Gastrocnemius medialis (tissue), 4 donors: ENCODE results near the gene MAN1C1.

Experiments used
- CTCF ChIP-seq, 5 experiments: fragments of 450-650 bp in 3 of 5; fragments of 200-600 bp in 2 of 5; sonication (generic) in 2 of 5; IDR thresholded peaks in 4 of 5; conservative IDR thresholded peaks in 1 of 5; 1 replicate in 4 of 5; 2 replicates in 1 of 5; pipeline ENCODE4 v1.5.1; 2016 to 2019; ENCODE audit warnings: antibody characterized with exemption in 5 of 5, mild to moderate bottlenecking in 3 of 5, moderate library complexity in 3 of 5
- POLR2A ChIP-seq, 2 donors: fragments of 450-650 bp; IDR thresholded peaks; one replicate each; pipeline ENCODE4 v1.6.1; 2017; ENCODE audit warnings: antibody characterized with exemption in 2 of 2, mild to moderate bottlenecking in 2 of 2, moderate library complexity in 2 of 2

- TF ChIP-seq CTCF (IDR thresholded peaks at IDR 0.05 in 4 of 5, conservative IDR thresholded peaks at IDR 0.05 in 1 of 5) (no peak), POLR2A (IDR thresholded peaks at IDR 0.05) (no peak)
These were observed 48.3 kb upstream of the MAN1C1 start for GRCh38 chr1:25568090-25568833.
